GM04504 (cell line): ENCODE measurements around the gene HSPG2.

ENCODE experiments used
- DNase-seq: peaks from one replicate; pipeline ENCODE4 v3.0.0-alpha.2; 2012; ENCODE audit warnings: low read depth

Gene HSPG2

GRCh38 chr1:21898326-21899200, 38.5 kb downstream of the HSPG2 start:
- DNase-seq: peak; percentile 40

GRCh38 chr1:21897844-21898243, 39.3 kb downstream of the HSPG2 start:
- no peak for DNase-seq

- DNase-seq: peak; percentile 48
Measured at GRCh38 chr1:21896652-21897532, 40.2 kb downstream of the HSPG2 start.

GRCh38 chr1:21896026-21896425, 41.1 kb downstream of the HSPG2 start:
- no peak for DNase-seq

GRCh38 chr1:21894034-21894881, 42.9 kb downstream of the HSPG2 start:
- no peak for DNase-seq

- no peak for DNase-seq
Measured at GRCh38 chr1:21893046-21893805, 43.9 kb downstream of the HSPG2 start.

GRCh38 chr1:21891621-21892479, 45.3 kb downstream of the HSPG2 start:
- no peak for DNase-seq

- no peak for DNase-seq
Measured at GRCh38 chr1:21891081-21891480, 46.0 kb downstream of the HSPG2 start.

GRCh38 chr1:21888500-21888899, 48.6 kb downstream of the HSPG2 start:
- DNase-seq: no peak

- no peak for DNase-seq
Measured at GRCh38 chr1:21887796-21888195, 49.3 kb downstream of the HSPG2 start.

GRCh38 chr1:21887216-21887736, 49.8 kb downstream of the HSPG2 start:
- DNase-seq: no peak

- DNase-seq: no peak
Measured at GRCh38 chr1:21886486-21887215, 50.5 kb downstream of the HSPG2 start.

GRCh38 chr1:21885236-21886037, 51.7 kb downstream of the HSPG2 start:
- no peak for DNase-seq

- no peak for DNase-seq
Measured at GRCh38 chr1:21884456-21885235, 52.5 kb downstream of the HSPG2 start.

GRCh38 chr1:21882721-21883415, 54.2 kb downstream of the HSPG2 start:
- no peak for DNase-seq

- no peak for DNase-seq
Measured at GRCh38 chr1:21881250-21881649, 55.9 kb downstream of the HSPG2 start.

- DNase-seq: no peak
Measured at GRCh38 chr1:21880619-21880970, 56.5 kb downstream of the HSPG2 start.
